Uterus (tissue), 2 donors: Measurements from ENCODE around the gene KLHL28.
A peak's percentile ranks its signal among the peaks of the same experiment; 100 is the strongest.

Source experiments
- POLR2A ChIP-seq, 2 donors: fragments of 450-650 bp; IDR thresholded peaks; one replicate each; pipeline ENCODE4 v1.6.1; 2016; ENCODE audit warnings: antibody characterized with exemption in 2 of 2, mild to moderate bottlenecking in 1 of 2, moderate library complexity in 1 of 2
- TF ChIP-seq, protein P1 (sequence below), 4 experiments: fragments of 200-600 bp in 2 of 4; fragments of 450-650 bp in 2 of 4; sonication (generic) in 2 of 4; IDR thresholded peaks; one replicate each; pipeline ENCODE4 v1.5.1; 2016 to 2019; ENCODE audit warnings: antibody characterized with exemption in 4 of 4, mild to moderate bottlenecking in 2 of 4, moderate library complexity in 1 of 4

DNA sequence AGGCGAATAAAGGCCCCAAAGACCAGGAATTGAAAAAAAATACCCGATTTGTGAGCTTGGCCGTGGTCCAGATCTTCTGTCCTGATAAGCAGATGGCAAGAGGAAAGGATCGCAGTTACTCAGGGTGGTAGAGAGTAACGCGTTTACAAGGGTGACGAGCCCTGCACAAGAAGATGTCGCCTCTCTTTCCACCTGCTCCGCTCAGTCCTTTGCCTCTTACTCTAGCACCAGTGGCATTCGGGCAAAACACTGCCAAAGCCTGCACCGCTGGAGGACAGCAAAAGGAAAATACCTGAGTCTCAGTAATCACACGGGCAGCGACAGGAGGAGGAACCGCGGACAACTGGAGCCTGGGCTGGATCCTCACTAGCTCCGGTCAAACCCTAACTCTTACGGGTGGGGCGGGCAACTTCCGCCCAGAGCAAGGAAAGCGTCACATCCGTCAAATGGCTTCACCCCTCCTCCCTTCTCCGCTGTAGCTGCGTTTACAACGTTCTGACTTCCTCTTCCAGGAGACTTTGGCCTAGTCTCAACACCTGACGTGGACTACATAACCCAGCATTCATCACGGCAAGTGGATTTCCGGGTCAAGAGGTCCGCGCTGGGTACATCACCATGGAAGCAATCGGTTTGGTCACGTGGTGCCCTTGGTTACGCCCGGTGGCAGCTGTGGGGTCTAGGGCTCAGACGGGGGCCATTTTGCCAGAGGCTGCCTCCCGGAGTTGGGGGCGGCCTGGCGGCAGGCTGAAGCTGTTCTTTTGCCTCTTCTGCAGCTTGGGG, at the start of gene KLHL28, which contains the start of gene TOGARAM1:
- TF ChIP-seq, protein P1, sequence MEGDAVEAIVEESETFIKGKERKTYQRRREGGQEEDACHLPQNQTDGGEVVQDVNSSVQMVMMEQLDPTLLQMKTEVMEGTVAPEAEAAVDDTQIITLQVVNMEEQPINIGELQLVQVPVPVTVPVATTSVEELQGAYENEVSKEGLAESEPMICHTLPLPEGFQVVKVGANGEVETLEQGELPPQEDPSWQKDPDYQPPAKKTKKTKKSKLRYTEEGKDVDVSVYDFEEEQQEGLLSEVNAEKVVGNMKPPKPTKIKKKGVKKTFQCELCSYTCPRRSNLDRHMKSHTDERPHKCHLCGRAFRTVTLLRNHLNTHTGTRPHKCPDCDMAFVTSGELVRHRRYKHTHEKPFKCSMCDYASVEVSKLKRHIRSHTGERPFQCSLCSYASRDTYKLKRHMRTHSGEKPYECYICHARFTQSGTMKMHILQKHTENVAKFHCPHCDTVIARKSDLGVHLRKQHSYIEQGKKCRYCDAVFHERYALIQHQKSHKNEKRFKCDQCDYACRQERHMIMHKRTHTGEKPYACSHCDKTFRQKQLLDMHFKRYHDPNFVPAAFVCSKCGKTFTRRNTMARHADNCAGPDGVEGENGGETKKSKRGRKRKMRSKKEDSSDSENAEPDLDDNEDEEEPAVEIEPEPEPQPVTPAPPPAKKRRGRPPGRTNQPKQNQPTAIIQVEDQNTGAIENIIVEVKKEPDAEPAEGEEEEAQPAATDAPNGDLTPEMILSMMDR (IDR thresholded peaks at IDR 0.05): no peak
- TF ChIP-seq POLR2A (IDR thresholded peaks at IDR 0.05): peak; percentile 69 to 77
